ENCODE results near the gene USHBP1.

The USHBP1 gene

GRCh38 chr19:17307876-17308377 lies 43.4 kb upstream of the USHBP1 start:
- H3K27ac ChIP-seq, result peak overlapping the region; percentile 98
- no peak for TF ChIP-seq CTCF (conservative IDR thresholded peaks at IDR 0.05)

- no peak for TF ChIP-seq CTCF (conservative IDR thresholded peaks at IDR 0.05)
- H3K27ac ChIP-seq, result peak overlapping the region; percentile 98
Observed at GRCh38 chr19:17306285-17306714, 41.8 kb upstream of the USHBP1 start.

- TF ChIP-seq CTCF (conservative IDR thresholded peaks at IDR 0.05), result peak; percentile 97
- peak within 1 kb of the TSS; percentile 98 for H3K27ac ChIP-seq
Observed at GRCh38 chr19:17305517-17306284, 41.2 kb upstream of the USHBP1 start, which contains the start of gene MRPL34. Gene MRPL34 (plus strand): TSS chr19:17305872. CDS start chr19:17305893, 21 bp downstream.

GRCh38 chr19:17305216-17305516 lies 40.6 kb upstream of the USHBP1 start:
- TF ChIP-seq CTCF (conservative IDR thresholded peaks at IDR 0.05), result 0 out of 2 replicates have a peak, but pooled peaks have one; percentile 16
- H3K27ac ChIP-seq, result peak overlapping the region; percentile 98

GRCh38 chr19:17304386-17305215 lies 40.1 kb upstream of the USHBP1 start:
- peak overlapping the region; percentile 98 for H3K27ac ChIP-seq
- TF ChIP-seq CTCF (conservative IDR thresholded peaks at IDR 0.05), result no peak

- no peak for TF ChIP-seq CTCF (conservative IDR thresholded peaks at IDR 0.05)
- peak overlapping the region; percentile 78; the same call in 1 of the 2 replicates for H3K27ac ChIP-seq
Observed at GRCh38 chr19:17303940-17304267, 39.4 kb upstream of the USHBP1 start.
